IgD-negative memory B cell (primary cell): ENCODE data around the gene CD274. TPM values are rescaled to one million over a fixed set of nuclear protein-coding genes. Genes with fewer than 3 reads are reported as not detected.
"Not testable (repeated sequence)": the region's sequence is repeated elsewhere in the genome, so short reads cannot be mapped to it uniquely, and the experiment has no call there.

Experiments used
- H3K27ac Mint-ChIP-seq, 3 donors: one replicate each; pipeline ENCODE4 v1.8.0; 2020 to 2022; ENCODE audit warnings: mild to moderate bottlenecking in 3 of 3, mixed read lengths in 3 of 3, moderate library complexity in 1 of 3
- H3K27me3 Mint-ChIP-seq: one replicate; pipeline ENCODE4 v1.8.0; 2021; ENCODE audit warnings: mixed read lengths
- H3K36me3 Mint-ChIP-seq: one replicate; pipeline ENCODE4 v1.8.0; 2020; ENCODE audit warnings: mild to moderate bottlenecking, mixed read lengths
- H3K4me1 Mint-ChIP-seq, 3 donors: one replicate each; pipeline ENCODE4 v1.8.0; 2020 to 2022; ENCODE audit warnings: mixed read lengths in 3 of 3, mild to moderate bottlenecking in 1 of 3
- H3K4me3 Mint-ChIP-seq, 4 donors: one replicate each; pipeline ENCODE4 v1.8.0; 2020 to 2022; ENCODE audit warnings: mild to moderate bottlenecking in 4 of 4, mixed read lengths in 4 of 4, moderate library complexity in 3 of 4
- H3K9me3 Mint-ChIP-seq, 3 donors: one replicate each; pipeline ENCODE4 v1.8.0; 2020 to 2021; ENCODE audit warnings: mixed read lengths in 3 of 3, mild to moderate bottlenecking in 1 of 3
- polyA plus RNA-seq: library from polyadenylated mRNA; unstranded; fragments of 300-500 nt; fragmentation: Illumina TruSeq; gene quantifications from one replicate; pipeline ENCODE4 v1.2.3, GENCODE V29; 2021

Gene CD274
- polyA plus RNA-seq, 1 donor from 2014 or later: 0.35 TPM

GRCh38 chr9:5446451-5447236 is 3.7 kb upstream of the CD274 start:
- Mint-ChIP-seq H3K9me3 (no peaks in the 10 kb centered on the region), H3K27me3 (no peaks in the 10 kb centered on the region), H3K36me3 (no peaks in the 10 kb centered on the region), H3K4me3 (no peak overlapping the region), H3K4me1 (peaks cover 16 to 26% (median 19%) of the 10 kb centered on the region in 3 donors), H3K27ac (no peak overlapping the region)

DNA sequence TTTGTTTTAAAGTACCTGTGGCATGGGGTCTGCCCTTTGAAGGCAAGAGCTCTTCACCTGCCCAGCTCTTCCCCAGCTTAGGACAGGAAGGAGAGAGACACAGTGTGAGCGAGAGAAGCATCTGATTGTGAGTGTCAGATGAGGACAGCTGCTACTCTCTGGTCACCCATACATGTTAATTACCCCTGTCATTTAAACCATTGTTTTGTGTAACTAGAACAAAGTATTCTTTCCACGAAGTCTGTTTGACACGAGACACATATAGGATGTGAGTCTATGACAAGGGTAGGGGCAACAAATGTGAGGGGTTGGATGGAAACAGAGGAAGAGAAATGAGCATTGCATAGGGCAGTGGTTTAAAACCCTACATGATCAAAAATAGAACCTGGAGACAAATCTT is 3.0 kb upstream of the CD274 start:
- no peaks in the 10 kb centered on the region for H3K27me3 Mint-ChIP-seq
- no peaks in the 10 kb centered on the region for H3K36me3 Mint-ChIP-seq
- H3K9me3 Mint-ChIP-seq: no peaks in the 10 kb centered on the region
- H3K4me3 Mint-ChIP-seq: no peak overlapping the region
- peak overlapping the region in 1 of 3 donors; percentile 41 for H3K27ac Mint-ChIP-seq
- H3K4me1 Mint-ChIP-seq: peaks cover 20 to 30% (median 23%) of the 10 kb centered on the region in 3 donors

GRCh38 chr9:5448016-5448415 is 2.3 kb upstream of the CD274 start:
- Mint-ChIP-seq H3K4me1 (peaks cover 22 to 31% (median 26%) of the 10 kb centered on the region in 3 donors), H3K27ac (peak overlapping the region in 2 of 3 donors; percentile 41 to 73), H3K27me3 (no peaks in the 10 kb centered on the region)

GRCh38 chr9:5448461-5449435 is 1.6 kb upstream of the CD274 start:
- Mint-ChIP-seq H3K27me3 (no peaks in the 10 kb centered on the region), H3K4me1 (peaks cover 22 to 31% (median 26%) of the 10 kb centered on the region in 3 donors), H3K9me3 (no peaks in the 10 kb centered on the region), H3K27ac (peak overlapping the region in 2 of 3 donors; percentile 59 to 89), H3K4me3 (peak overlapping the region in 3 of 4 donors; percentile 35 to 93 (median 79)), H3K36me3 (no peaks in the 10 kb centered on the region)

More at GRCh38 chr9:5448016-5448415, 2.3 kb upstream of the CD274 start:
- Mint-ChIP-seq H3K9me3 (no peaks in the 10 kb centered on the region), H3K36me3 (no peaks in the 10 kb centered on the region), H3K4me3 (peak overlapping the region in 1 of 4 donors; percentile 79)

GRCh38 chr9:5449521-5450358 is 602 bp upstream of the CD274 start:
- Mint-ChIP-seq H3K4me1 (peaks cover 24 to 33% (median 31%) of the 10 kb centered on the region in 3 donors), H3K27ac (peak overlapping the region; percentile 87 to 96 (median 89)), H3K36me3 (no peaks in the 10 kb centered on the region), H3K9me3 (no peaks in the 10 kb centered on the region), H3K4me3 (peak overlapping the region; percentile 79 to 96 (median 92)), H3K27me3 (no peaks in the 10 kb centered on the region)

DNA sequence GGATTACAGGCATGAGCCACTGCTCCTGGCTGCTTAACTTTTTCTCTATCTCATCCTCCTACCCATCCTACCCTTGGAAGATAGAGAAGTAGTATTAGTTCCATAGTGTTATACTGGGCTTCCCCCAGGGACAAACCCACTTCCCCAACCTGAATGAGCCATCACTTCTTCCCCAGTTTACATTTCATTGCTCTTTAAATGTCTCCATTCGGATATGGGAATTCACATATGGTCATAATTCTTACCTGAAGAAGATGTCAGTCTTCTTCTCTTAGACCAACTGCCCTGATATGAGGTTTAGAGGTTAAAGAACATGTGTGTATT is 1.9 kb downstream of the CD274 start:
- Mint-ChIP-seq H3K27me3 (peaks cover 1% of the 10 kb centered on the region), H3K27ac (peak overlapping the region in 2 of 3 donors; percentile 9 to 82), H3K4me3 (peak overlapping the region; percentile 61 to 93 (median 69)), H3K4me1 (peaks cover 26 to 42% (median 37%) of the 10 kb centered on the region in 3 donors), H3K36me3 (peaks cover 2% of the 10 kb centered on the region), H3K9me3 (no peaks in the 10 kb centered on the region)

- Mint-ChIP-seq H3K4me1 (peaks cover 22 to 42% (median 35%) of the 10 kb centered on the region in 3 donors), H3K4me3 (peak overlapping the region in 1 of 4 donors; percentile 23), H3K36me3 (peaks cover 8% of the 10 kb centered on the region), H3K27me3 (peaks cover 1% of the 10 kb centered on the region), H3K27ac (no peak overlapping the region), H3K9me3 (no peaks in the 10 kb centered on the region)
These were observed 2.7 kb downstream of the CD274 start for GRCh38 chr9:5453004-5453403.

DNA sequence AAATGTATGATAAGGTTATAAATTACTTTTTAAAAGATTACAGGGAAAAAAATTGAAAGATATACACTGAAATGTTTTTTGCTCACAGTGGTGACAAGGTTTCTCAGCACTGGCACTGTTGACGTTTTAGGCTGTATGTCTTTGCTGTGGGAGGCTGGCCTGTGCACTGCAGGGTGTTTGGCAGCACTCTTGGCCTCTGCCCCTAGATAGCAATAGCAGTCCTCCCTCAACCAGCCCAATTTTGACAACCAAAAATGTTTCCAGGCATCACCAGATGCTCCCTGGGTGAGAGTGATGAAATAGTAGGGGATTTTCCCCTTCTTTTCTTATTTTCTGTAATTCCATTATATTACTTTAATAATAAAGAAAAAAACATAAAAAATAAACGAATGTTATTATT is 3.3 kb downstream of the CD274 start:
- Mint-ChIP-seq H3K36me3 (peaks cover 9% of the 10 kb centered on the region), H3K27ac (no peak overlapping the region), H3K4me1 (peaks cover 22 to 43% (median 31%) of the 10 kb centered on the region in 3 donors), H3K4me3 (no peak overlapping the region), H3K9me3 (no peaks in the 10 kb centered on the region), H3K27me3 (peaks cover 1% of the 10 kb centered on the region)

DNA sequence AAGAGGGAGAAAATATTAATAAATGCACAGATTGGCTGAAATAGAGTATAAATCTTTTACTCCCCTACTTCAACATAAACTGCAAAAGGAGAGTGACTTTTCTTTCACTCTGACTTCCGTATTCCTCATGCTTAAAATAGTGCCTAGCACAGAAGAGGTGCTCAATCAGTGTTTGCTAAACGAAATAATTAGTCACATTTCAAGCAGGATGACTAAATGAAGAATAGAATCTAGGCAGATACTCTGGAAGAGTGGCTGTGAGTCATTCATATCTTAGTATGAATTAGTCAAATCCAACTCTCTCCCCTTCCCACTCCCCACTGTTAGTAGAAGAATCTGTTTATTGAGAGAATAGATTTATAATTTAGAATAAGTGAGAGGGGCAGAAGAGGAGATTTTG is 4.8 kb downstream of the CD274 start:
- H3K4me3 Mint-ChIP-seq: peak overlapping the region; percentile 5 to 83 (median 56)
- H3K4me1 Mint-ChIP-seq: peaks cover 28 to 44% (median 38%) of the 10 kb centered on the region in 3 donors
- H3K27ac Mint-ChIP-seq: peak overlapping the region; percentile 14 to 48 (median 45)
- H3K36me3 Mint-ChIP-seq: peaks cover 9% of the 10 kb centered on the region
- H3K27me3 Mint-ChIP-seq: peaks cover 1% of the 10 kb centered on the region
- no peaks in the 10 kb centered on the region for H3K9me3 Mint-ChIP-seq

DNA sequence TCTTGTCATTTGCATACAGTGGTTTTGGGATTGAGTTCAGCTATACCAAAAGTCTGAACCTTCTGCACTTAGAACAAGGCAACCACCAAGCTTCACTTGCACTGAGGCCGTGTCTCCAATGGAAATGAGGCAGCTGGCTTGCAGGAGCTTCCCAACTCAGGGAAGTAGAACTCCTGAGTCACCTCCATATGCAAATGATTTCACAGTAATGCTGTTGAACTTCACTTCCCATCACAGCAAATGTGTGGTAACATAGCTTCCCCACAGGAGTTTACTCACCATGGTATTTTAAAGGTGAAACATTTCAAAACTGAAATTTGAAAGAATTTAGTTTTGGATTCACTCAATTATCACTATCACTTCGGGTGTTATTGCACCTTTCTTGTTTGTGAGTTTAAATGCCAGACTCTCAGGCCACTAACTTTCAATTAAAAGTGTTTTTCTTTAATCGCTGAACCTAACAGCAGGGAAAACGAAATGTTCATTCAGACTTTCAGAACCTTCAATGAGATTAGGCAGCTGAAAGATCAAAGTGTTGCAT is 9.0 kb downstream of the CD274 start:
- Mint-ChIP-seq H3K27me3 (peaks cover 1% of the 10 kb centered on the region), H3K4me1 (peaks cover 13 to 26% (median 25%) of the 10 kb centered on the region in 3 donors), H3K9me3 (no peaks in the 10 kb centered on the region), H3K4me3 (no peak overlapping the region), H3K27ac (peak overlapping the region in 1 of 3 donors; percentile 20), H3K36me3 (peaks cover 22% of the 10 kb centered on the region)

GRCh38 chr9:5460157-5460556 is 9.8 kb downstream of the CD274 start:
- Mint-ChIP-seq H3K9me3 (no peaks in the 10 kb centered on the region), H3K4me1 (peaks cover 11 to 23% (median 20%) of the 10 kb centered on the region in 3 donors), H3K27ac (peak overlapping the region in 1 of 3 donors; percentile 20), H3K4me3 (no peak overlapping the region), H3K36me3 (peaks cover 24% of the 10 kb centered on the region), H3K27me3 (no peaks in the 10 kb centered on the region)

DNA sequence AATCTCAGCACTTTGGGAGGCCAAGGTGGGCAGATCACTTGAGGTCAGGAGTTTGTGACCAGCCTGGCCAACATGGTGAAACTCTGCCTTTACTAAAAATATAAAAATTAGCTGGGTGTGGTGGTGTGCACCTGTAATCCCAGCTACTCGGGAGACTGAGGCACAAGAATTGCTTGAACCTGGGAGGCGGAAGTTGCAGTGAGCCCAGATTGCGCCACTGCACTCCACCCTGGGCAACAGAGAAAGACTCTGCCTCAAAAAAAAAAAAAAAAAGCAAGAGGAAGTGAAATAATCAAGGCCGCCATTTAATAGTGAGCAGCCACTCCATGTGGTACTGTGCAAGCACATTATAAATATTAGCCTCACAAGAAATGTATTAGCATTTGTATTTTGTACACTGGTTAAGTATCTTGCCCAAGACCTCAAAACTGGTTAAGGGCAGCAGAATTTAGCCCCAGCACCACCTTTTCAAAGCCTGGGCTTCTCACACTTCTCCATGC is 14.5 kb downstream of the CD274 start:
- peaks cover 2 to 13% (median 6%) of the 10 kb centered on the region in 3 donors for H3K4me1 Mint-ChIP-seq
- H3K9me3 Mint-ChIP-seq, H3K27ac Mint-ChIP-seq, H3K27me3 Mint-ChIP-seq, H3K4me3 Mint-ChIP-seq: not testable (repeated sequence)
- peaks cover 17% of the 10 kb centered on the region for H3K36me3 Mint-ChIP-seq

DNA sequence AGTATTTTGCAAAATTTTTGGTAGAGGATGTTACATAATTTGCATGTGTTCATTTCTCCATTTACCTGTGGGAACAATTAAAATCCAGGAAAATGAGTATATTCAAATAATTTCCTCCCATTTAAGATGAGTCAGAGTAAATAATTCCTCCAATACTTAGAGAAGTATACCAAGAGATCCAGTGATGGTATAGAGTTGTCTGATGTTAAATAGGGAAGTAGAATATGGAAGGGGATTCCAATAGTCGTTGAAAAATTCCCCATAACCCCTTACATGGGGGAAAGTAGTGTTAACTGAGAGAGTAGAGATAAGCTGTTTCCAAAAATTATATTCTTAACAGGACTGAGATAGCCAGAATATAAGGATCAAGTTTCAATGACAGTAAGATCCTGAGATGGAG is 15.7 kb downstream of the CD274 start:
- Mint-ChIP-seq H3K4me3 (no peak overlapping the region), H3K9me3 (no peaks in the 10 kb centered on the region), H3K27ac (no peak overlapping the region), H3K36me3 (peaks cover 17% of the 10 kb centered on the region), H3K27me3 (no peaks in the 10 kb centered on the region), H3K4me1 (peaks cover 0 to 9% (median 5%) of the 10 kb centered on the region in 3 donors)

DNA sequence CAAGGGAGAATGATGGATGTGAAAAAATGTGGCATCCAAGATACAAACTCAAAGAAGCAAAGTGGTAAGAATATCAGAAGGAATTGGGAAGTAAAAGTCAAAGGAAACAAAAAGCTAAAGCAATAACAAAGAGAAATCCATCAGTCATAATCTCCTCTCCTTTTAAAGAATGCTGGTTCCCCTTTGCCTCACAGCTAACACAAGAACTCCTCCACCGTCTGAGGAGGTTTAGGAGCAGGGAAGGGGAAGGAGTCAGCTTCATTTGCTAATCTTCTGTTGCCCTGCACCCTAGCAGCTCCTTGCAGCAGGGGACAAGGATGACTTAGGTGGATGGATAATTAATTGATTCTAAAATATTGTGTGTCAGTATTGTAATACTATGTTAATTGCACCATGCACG is 16.4 kb downstream of the CD274 start:
- Mint-ChIP-seq H3K4me1 (peaks cover 0 to 9% (median 5%) of the 10 kb centered on the region in 3 donors), H3K36me3 (peaks cover 17% of the 10 kb centered on the region), H3K4me3 (no peak overlapping the region), H3K9me3 (no peaks in the 10 kb centered on the region), H3K27me3 (no peaks in the 10 kb centered on the region), H3K27ac (no peak overlapping the region)
